Measurements from ENCODE around the gene PGGHG. TPM values are rescaled to one million over a fixed set of nuclear protein-coding genes. Genes with fewer than 3 reads are reported as not detected.
"Not testable (repeated sequence)": the region's sequence is repeated elsewhere in the genome, so short reads cannot be mapped to it uniquely, and the experiment has no call there.

Gene PGGHG
- total RNA-seq, 1 donor from 2014 or later, result 163 TPM

DNA sequence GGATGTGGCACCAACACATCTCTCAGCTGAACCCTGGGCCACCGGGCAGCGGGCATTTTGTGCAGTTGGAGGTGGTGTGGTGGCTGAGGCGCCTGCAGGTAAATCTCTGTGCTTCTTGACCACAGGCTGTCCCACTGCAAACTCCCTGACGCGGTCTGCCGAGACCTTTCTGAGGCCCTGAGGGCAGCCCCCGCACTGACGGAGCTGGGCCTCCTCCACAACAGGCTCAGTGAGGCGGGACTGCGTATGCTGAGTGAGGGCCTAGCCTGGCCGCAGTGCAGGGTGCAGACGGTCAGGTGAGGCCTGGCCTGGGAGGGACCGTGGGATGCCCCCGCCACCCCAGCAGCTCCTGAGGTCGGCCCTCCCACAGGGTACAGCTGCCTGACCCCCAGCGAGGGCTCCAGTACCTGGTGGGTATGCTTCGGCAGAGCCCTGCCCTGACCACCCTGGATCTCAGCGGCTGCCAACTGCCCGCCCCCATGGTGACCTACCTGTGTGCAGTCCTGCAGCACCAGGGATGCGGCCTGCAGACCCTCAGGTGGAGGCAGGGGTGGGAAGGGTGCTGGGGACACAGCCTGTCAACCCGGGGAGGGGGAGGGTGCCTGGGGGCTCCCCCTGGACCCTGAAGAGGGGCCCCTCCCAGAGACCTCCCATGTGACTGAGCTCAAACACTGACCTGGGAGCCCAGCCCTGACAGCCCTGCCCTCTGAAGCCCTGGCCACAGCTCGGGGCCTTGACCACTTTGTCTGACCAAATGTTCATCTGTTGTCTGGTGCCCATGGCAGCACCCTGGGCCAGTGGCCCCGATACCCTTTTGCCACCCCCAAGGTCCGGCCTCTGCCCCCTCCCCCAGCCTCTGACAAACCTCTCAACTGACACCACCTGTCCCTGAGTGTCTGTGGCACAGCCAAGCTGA lies 4.6 kb upstream of the PGGHG start:
- intact Hi-C loops (cut with DNase I), result no loop called here
- Histone ChIP-seq H3K27ac (no peak overlapping the region), H3K27me3 (ENCODE audit: low read depth) (peaks cover 55% of the 10 kb centered on the region), H3K36me3 (no peaks in the 10 kb centered on the region), H3K4me3 (no peak overlapping the region), H3K9me3 (no peaks in the 10 kb centered on the region), H3K4me1 (peaks cover 36% of the 10 kb centered on the region)
- DNase-seq, result no peak
- TF ChIP-seq, protein P1, sequence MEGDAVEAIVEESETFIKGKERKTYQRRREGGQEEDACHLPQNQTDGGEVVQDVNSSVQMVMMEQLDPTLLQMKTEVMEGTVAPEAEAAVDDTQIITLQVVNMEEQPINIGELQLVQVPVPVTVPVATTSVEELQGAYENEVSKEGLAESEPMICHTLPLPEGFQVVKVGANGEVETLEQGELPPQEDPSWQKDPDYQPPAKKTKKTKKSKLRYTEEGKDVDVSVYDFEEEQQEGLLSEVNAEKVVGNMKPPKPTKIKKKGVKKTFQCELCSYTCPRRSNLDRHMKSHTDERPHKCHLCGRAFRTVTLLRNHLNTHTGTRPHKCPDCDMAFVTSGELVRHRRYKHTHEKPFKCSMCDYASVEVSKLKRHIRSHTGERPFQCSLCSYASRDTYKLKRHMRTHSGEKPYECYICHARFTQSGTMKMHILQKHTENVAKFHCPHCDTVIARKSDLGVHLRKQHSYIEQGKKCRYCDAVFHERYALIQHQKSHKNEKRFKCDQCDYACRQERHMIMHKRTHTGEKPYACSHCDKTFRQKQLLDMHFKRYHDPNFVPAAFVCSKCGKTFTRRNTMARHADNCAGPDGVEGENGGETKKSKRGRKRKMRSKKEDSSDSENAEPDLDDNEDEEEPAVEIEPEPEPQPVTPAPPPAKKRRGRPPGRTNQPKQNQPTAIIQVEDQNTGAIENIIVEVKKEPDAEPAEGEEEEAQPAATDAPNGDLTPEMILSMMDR (IDR thresholded peaks at IDR 0.05), result no peak
- ATAC-seq, result no peak

DNA sequence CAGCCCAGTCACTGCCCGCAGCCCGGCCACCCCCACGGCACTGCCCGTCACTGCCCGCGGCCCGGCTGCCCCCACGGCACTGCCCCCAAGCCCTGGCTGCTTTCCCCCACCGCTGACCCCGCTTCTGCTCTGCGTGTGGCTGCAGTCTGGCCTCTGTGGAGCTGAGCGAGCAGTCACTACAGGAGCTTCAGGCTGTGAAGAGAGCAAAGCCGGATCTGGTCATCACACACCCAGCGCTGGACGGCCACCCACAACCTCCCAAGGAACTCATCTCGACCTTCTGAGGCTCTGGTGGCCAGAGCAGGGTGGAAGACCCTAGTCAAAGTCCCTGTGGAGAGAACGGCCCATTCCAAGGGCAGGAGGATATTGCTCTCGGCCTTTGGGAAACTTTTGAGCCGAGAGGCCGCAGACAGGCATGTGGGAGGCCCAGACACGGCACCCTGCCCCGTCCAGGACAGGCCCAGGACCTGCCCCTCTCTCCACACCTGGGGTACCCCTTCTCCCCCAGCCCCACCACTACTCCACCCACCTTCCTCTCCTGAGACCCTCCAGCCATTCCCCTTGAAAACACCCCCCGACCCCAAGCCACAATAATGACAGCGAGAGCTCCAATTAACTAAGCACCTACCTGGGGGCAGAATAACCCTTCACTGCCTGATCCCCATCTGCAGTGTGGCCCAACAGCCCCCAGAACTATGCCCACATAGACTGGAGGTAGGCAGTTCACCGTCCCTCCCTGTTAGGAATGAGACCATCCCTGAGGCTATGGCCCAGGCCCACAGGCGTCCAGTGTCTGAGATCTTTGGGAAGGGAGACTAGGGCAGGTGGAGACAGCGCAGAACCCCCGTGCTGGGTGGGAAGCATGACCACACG lies 3.7 kb upstream of the PGGHG start:
- TF ChIP-seq, protein P1 (IDR thresholded peaks at IDR 0.05), result no peak
- Histone ChIP-seq H3K36me3 (no peaks in the 10 kb centered on the region), H3K9me3 (no peaks in the 10 kb centered on the region), H3K27ac (no peak overlapping the region), H3K4me3 (no peak overlapping the region), H3K27me3 (ENCODE audit: low read depth) (peaks cover 46% of the 10 kb centered on the region), H3K4me1 (peaks cover 36% of the 10 kb centered on the region)
- intact Hi-C loops (cut with DNase I), result no loop called here
- DNase-seq (no peak), ATAC-seq (no peak)

DNA sequence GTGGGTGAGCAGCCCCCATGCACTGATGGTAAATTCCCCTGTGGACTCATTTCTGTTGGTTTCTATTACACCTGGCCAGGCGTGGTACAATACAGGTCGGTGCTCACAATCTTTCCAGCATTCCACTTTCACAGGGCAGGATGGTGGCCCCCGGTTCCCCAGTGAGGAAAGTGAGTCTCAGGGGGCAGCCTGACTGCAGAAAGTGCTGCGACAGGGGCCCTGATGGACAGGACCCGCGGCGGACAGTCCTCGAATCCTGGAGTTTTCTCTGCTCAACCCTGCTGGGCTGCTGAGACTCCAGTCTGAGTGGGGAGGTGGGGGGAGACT lies 3.1 kb upstream of the PGGHG start:
- Histone ChIP-seq H3K4me1 (peaks cover 34% of the 10 kb centered on the region), H3K4me3 (no peak overlapping the region), H3K27ac (no peak overlapping the region), H3K9me3 (no peaks in the 10 kb centered on the region), H3K27me3 (ENCODE audit: low read depth) (peaks cover 40% of the 10 kb centered on the region), H3K36me3 (no peaks in the 10 kb centered on the region)
- intact Hi-C loops (cut with DNase I), result no loop called here
- DNase-seq (no peak), ATAC-seq (no peak)
- TF ChIP-seq, protein P1 (IDR thresholded peaks at IDR 0.05), result no peak

DNA sequence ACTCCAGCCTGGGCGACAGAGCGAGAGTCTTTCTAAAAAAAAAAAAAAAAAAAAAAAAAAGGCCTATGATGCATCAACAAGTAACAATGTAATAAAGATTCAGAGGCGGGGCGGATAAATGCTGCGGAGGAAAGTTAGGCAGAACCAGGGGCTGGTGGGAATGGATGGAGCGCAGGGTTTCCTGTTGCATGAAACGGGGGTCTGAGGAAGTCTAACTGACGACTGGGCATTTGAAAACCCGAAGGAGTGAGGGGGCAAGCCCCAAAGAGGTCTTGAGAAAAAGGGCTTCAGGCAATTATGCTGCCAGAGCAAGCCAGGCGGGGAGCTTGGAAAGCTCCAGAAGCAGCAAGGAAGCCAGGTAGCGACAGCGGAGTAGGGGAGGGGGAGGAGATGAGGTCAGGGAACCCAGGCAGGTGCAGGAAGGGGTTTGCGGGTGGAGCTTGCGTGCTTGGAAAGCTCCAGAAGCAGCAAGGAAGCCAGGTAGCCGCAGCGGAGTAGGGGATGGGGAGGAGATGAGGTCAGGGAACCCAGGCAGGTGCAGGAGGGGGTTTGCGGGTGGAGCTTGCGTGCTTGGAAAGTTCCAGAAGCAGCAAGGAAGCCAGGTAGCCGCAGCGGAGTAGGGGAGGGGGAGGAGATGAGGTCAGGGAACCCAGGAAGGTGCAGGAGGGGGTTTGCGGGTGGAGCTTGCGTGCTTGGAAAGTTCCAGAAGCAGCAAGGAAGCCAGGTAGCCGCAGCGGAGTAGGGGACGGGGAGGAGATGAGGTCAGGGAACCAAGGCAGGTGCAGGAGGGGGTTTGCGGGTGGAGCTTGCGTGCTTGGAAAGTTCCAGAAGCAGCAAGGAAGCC lies 1.7 kb upstream of the PGGHG start:
- H3K4me3 ChIP-seq, result peak overlapping the region; percentile 77
- intact Hi-C loops (cut with DNase I), result not testable (repeated sequence)

DNA sequence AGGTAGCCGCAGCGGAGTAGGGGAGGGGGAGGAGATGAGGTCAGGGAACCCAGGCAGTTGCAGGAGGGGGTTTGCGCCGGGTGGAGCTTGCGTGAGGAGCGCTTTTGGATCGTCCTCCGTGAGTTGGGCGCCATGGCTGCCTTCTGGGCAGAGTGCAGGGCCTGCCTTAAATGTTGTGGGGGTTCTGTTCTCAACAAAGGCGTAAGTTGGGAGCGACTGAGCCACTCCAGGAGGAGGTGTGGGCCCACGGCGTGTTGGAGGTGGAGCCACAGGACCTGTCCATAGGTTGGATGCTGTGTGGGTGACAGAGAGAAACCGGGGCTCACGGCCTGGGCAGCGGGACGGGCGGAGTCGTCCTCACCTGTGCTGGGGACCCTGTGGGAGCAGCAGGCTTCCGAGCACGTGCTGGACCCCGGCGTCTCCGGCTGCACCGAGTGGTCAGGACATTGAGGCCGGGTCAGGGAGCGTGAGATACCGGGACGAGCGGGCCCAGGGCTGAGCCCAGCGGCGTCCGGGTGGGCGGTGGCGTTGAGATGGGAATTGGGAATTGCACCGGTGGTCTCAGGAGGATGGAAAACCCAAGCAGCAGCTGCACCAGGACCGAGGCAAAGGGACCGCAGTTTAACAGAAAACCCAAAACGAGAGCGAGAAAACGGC lies 977 bp upstream of the PGGHG start:
- Histone ChIP-seq H3K27ac (peak overlapping the region; percentile 78), H3K9me3 (no peaks in the 10 kb centered on the region), H3K4me1 (peaks cover 21% of the 10 kb centered on the region), H3K4me3 (peak overlapping the region; percentile 77), H3K36me3 (peaks cover 9% of the 10 kb centered on the region), H3K27me3 (ENCODE audit: low read depth) (peaks cover 19% of the 10 kb centered on the region)
- intact Hi-C loops (cut with DNase I), result no loop called here
- DNase-seq (peak; percentile 66), ATAC-seq (peak; percentile 22 to 23)
- TF ChIP-seq, protein P1 (IDR thresholded peaks at IDR 0.05), result no peak

More for the DNA sequence above, 1.7 kb upstream of the PGGHG start:
- DNase-seq, result peak; percentile 59
- not testable (repeated sequence) for H3K36me3 ChIP-seq, ATAC-seq, H3K27ac ChIP-seq, H3K9me3 ChIP-seq
- H3K27me3 ChIP-seq (ENCODE audit: low read depth), result peaks cover 26% of the 10 kb centered on the region
- peaks cover 21% of the 10 kb centered on the region for H3K4me1 ChIP-seq

All from lower lobe of right lung (tissue), 2 donors.